HuH-7 (cell line): ENCODE results near the gene SNX6.
"Not testable (repeated sequence)": the region's sequence is repeated elsewhere in the genome, so short reads cannot be mapped to it uniquely, and the experiment has no call there.

Experiments
- DNase-seq: peaks from one replicate; pipeline ENCODE4 v3.0.0; 2011; ENCODE audit warnings: low spot score

The SNX6 gene

DNA sequence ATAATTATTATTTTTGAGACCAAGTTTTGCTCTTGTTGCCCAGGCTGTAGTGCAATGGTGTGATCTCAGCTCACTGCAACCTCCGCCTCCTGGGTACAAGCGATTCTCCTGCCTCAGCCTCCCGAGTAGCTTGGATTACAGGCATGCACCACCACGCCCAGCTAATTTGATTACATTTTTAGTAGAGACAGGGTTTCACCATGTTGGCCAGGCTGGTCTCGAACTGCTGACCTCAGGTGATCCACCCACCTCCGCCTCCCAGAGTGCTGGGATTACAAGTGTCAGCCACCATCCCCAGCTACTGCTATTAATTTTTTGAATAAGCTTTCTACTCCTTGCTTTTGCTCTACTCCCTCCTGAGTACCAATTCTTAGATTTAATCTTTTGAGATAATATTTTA is 108.9 kb downstream of the SNX6 start:
- not testable (repeated sequence) for DNase-seq

DNA sequence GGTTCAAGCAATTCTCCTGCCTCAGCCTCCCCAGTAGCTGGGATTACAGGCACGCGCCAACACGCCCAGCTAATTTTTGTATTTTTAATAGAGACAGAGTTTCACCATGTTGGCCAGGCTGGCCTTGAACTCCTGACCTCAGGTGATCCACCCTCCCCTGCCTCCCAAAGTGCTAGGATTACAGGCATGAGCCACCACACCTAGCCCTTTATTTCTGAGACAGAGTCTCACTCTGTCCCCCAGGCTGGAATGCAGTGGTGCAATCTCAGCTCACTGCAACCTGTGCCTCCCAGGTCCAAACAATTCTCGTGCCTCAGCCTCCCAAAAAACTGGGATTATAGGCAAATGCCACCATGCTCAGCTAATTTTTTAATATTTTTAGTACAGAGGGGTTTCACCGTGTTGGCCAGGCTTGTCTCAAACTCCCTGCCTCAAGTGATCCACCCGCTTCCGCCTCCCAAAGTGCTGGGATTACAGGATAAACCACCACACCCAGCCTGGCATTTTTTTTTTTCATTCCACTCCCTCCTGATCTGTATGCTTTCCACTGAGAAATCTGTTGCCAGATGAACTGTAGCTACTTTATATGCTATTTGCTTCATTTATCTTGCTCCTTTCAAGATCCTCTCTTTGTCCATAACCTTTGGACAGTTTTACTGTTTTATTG is 109.5 kb downstream of the SNX6 start:
- not testable (repeated sequence) for DNase-seq
